HG02884 (cell line): ENCODE data around the gene DNAJA2.
"Not testable (repeated sequence)": the region's sequence is repeated elsewhere in the genome, so short reads cannot be mapped to it uniquely, and the experiment has no call there.

ENCODE experiments used
- ATAC-seq: cut with Tn5 transposase; IDR thresholded peaks from one replicate; pipeline ENCODE4 v1.9.1; 2021; ENCODE audit warnings: mild to moderate bottlenecking, moderate library complexity; ENCODE audit not compliant: unreplicated experiment

The DNAJA2 gene

DNA sequence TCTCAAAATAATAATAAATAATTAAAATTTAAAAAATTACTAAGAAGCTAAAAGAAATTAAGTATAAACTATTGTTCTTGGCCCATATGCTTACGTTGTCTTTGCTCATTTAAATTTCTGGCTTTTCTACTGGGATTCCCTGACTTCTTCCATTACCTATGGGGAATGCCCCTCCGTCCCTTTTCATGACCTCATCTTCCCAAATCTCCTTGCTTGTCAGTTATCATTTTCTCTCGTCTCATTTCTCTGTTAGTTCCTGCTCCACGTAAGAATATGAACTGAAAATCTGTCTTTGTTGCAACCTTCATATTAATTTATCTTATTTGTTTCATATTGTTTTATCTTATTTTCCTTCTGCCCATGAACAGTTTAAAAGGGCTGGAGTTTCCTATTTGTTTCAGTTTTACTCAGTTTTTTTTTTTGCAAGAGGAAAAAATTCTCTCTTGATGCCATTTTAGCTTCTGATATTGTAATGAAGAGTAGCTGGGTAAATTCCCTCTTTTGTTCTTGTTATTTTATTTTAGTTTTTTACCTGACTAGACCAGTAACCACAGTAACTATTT, 2.5 kb upstream of the DNAJA2 start:
- no peak for ATAC-seq

DNA sequence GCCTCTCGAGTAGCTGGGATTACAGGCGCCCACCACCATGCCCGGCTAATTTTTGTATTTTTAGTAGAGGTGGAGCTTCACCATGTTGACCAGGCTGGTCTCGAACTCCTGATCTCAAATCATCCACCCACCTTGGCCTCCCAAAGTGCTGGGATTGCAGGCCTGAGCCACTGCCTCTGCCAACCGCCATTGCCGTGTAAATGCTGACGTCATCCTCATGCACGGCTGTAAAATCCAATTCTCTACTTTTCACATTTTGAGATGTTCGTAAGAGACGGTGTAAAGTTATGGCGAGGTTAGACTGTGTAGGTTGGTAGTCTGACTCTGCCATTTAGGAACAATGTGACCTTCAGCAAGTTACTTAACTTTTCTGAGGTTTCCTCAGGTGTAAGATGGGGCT, 1.7 kb upstream of the DNAJA2 start:
- ATAC-seq, result no peak

DNA sequence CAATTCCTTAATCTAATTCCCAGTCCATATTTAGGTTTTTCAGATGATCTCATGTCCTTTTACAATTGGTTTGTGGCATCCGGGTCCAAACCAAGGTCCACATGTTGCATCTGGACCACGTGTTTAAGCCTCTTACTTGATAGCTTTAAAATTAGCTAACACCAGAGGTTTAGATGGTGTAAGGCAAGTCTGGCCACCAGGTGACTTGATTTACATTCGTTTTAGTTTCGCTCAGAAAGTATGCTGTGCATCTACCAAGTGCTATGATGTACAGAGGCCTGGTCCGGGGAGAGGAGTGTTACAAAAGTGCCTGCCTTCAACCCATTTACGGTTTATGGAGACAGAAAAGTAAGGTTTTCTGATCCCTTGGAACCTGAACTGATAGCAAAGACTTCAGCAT, 878 bp upstream of the DNAJA2 start:
- ATAC-seq, result no peak

DNA sequence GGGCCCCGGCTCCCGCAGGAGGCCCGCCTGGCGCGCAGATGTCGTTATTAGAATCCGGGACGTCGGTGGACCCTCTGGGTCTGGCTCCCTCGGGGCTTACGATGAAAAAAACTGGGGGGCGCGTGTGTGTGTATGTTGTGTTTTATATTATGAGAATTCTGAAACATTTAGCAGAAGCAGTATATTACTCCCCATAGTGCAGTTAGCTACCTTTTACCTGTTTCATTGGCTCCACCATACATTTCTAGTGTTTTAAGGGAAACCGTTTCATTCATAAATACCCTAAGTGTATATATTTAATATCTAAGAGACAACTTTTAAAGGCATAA, 486 bp upstream of the DNAJA2 start:
- ATAC-seq, result no peak

DNA sequence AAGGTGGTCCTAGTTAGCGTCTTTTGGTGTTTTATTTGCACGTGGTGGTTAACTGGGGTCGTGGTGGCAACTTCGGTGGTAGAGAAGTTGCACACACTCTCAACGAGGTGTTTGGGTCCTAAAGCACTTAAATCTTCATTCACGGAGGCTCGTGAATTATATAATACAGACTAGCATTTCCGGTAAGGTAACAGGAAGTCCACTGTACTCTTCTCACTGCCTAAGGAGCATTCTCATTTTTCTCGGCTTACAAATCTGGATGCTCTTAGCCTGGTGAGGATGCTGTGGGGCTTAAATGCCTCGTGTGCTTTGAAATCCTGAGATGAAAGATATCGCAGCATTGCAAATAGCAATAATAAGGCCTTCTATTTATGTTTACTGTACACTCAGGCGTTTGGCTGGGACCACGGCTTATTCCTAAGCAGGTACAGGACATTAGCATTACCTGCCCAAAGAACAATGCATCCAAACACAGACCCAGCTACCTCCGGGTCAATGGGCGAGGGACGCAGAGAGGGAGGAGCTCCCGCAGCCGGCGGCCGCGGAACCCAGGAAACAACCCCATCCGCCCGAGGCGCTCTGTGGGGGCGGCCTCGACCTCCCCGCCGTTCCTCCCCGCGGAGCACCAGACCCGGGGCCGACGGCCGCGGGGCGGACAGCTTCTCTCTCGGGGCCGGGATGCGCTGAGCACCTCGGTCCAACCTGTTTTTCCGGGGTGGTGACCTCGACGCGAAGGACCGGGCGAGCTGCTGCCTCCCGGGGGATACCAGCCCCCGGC, 856 bp downstream of the DNAJA2 start:
- ATAC-seq, result peak; percentile 42

DNA sequence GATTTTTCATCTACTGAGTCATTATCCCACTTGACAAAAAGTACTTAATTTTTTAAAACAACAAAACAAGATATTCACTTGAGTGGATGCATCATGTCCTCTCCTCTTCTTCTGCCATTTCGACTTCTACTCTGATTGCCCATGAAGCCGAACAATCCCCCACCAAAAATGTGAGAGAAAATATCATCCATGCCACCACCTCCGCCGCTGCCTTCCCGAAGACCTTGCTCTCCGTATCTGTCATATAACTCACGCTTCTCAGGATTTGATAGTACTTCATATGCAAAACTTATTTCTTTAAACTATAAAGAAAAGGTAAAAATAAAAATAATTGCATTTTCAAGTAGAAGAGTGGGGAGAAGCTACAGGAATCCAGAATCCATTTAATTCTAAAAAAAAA, 2.2 kb downstream of the DNAJA2 start:
- no peak for ATAC-seq

DNA sequence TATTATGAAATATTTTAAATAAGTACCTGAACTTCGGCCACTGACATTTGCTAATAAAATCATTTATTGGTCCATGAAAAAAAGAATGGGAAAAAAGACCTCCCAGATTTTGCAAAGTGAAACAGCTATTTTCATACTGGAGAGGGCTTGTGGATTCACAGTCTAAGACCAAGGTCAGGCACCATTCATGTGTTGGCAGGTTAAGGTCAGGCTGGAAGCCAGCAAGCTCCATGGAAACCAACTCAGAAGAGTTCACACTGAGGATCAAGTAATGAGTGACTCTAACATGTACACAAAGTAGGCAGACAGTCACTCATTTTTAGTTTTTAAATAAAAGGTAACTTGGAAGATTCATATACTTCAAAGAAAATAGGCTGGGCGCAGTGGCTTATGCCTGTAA, 3.4 kb downstream of the DNAJA2 start:
- ATAC-seq, result no peak

DNA sequence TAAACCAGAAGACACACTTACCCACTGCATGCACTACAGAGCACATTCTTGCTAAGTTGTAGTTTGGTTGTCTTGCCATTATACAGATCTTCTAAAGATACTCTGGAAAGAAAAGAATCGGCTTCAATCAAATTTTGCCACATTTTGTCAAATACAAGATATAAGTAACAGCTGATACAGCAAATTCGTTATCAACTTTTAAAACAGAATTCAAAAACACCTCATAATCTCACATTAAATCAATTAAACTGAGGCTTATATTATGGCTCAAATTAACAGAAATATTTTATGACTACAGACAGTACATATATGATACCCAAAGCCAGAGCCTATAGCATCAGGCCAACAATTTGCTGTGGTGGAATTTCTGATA, 5.4 kb downstream of the DNAJA2 start:
- no peak for ATAC-seq

DNA sequence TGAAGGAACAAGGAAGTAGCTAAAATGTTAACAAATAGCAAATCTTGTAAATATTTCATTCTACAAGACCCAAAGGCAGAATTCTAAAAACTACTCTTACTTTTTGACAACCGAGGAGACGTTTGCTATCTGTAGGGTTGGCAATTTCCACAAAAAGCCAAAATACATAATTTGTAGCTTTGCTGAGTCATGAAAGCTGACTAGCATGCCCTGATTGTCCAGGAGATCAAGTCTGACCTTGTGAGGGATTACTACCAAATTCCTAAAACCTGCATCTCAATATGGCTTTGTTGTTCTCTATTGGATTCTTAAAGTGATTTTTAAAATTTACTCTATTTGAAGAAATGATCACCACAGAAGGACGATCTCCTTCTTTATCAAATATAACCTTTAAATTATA, 10.8 kb downstream of the DNAJA2 start:
- no peak for ATAC-seq

DNA sequence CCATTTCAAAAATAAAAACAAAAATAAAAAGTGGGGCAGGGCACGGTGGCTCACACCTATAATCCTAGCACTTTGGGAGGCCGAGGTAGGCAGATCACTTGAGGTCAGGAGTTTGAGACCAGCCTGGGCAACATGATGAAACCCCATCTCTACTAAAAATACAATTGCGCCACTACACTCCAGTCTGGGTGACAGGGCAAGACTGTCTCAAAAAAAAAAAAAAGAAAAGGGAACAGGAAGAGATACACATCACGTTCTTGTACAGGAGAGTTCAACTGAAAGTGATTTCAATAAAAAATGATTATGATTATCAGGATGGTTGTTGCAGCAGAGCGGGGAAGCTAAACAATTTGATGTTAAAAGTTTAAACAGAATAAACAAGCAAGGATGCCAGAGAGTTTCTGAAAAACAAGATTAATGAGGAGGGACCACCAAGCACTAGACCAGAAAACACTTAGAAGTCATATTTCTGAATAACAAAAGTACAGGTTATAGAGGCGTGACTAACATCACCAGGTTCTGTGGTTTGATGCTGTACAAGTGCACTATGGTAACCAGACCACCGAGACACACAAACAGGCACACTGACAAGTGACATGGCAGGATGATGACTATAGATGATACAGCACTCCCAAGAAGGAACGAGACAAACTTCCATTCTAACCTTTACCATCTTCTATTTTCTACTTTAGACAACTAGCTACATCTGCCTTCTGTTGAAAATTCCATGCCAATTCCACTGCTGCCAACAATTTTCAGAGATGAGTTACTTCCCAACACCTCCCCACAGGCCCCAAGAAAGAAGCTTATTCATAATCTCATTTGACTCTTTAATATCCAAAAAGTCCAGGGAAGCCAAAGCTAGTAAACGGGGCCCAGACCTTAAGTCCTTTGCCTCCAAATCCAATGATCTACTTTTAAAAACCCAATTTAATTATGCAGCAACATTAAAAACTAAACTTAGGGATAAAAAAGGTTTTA, 11.8 kb downstream of the DNAJA2 start:
- no peak for ATAC-seq

DNA sequence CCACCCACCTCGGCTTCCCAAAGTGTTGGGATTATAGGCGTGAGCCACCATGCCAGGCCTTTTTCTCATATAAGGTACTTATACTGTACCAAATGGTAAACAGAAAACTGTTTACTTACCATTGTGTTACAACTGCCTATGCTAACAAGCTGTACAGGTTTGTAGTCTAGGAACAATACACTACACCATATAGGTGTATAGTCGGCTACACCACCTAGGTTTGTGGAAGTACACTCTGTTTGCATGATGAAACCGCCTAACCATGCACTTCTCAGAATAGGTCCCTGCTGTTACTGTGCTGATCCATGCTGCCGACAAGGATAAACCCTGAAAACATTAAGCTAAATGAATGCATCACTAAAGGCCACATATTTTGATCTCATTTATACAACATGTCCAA, 18.9 kb downstream of the DNAJA2 start:
- ATAC-seq, result no peak

DNA sequence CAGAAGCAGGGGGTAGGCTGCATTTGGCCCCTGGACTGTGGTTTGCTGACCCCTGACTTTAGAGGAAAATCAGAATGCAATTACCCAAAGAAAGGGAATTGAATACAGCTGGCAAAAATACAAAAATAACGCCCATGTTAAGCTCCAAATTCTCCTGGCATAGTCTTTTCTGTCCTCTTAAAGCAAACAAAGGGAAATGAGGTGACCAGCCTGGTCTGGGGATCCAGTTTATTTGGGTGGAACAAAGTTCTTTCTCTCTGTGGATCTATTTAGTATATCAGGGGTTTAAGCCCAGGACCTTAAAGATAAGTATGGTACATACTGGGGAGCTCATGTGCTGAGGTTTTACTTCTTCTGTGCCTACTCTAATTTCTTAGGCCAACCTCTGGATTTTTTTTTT, 23.5 kb downstream of the DNAJA2 start:
- no peak for ATAC-seq

DNA sequence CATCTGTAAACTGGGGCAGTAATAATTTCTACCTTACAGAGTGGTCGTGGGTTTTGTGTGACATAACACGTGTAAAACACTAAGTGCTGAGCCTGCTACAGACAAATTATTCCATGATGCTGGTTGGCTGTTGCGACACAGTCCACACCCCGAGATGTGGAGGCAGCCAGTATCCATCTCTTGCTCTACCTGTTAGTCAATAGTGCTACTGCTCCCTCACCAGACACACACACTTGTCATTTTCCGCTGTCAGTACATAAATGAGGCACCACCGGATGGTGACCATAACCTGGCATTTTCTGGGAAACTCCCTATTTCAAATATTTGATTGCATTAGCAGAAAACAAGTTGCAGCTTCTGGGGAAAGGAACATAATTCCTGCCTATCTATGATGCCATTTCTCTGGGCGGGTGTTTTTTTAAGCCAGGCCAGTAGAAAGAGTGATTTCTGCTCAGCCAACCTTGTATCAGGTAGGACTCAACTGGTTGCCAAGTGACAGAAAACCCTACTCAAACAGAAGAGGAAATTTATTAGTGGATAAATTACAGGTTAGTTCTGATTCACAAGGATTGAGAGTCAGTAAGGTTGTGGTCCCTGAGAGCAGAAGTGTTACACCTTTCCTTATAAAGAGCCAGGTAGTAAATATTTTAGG, 24.1 kb downstream of the DNAJA2 start:
- ATAC-seq, result no peak

DNA sequence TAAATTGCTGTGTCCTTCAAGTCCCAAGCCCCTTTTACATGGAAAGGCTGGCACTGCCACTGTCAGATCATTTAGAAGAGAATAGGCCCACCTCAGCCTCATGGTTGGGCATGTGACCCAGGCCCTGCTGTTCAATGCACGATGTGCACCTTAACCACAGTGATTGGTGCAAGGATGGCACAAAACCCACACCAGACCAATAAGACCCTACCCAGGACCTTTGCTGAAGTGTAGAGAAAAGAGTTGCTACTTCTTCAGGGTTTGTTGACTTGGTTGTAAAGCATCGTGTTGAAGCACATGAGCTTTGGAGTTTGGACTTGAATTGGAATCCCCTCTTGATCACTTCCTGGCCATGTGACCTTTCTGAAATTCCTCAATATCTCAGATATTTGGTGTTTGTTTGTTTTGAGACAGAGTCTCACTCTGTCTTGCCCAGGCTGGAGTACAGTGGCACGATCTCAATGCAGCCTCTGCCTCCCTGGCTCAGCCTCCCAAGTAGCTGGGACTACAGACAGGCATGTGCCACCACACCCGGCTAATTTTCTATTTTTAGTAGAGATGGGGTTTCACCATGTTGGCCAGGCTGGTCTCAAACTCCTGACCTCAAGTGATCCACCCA, 24.8 kb downstream of the DNAJA2 start:
- ATAC-seq, result no peak

DNA sequence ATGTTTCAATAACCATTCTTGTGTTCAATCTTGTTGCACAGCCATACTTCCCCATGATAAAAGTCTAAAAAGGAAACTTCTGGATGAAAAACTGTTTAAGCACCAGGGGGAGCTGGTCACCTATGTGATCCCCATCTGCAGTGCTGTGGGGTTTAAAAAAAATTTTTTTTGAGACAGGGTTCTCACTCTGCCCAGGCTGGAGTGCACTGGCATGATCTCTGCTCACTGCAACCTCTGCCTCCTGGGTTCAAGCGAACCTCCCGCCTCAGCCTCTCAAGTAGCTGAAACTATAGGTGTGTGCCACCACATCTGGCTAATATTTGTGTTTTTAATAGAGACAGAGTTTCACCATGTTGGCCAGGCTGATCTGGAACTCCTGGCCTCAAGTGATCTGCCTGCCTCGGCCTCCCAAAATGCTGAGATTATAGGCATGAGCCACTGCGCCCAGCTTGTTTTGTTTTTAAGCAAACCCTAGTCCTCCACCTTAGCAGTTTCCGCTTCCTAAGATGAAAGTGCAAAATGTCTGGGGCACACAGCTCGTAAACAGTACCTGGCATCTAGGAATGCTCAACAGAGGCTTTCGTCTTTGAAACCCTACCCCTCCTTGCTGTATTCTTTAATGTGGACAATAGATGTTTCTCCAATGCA, 25.4 kb downstream of the DNAJA2 start:
- peak; percentile 76 for ATAC-seq

DNA sequence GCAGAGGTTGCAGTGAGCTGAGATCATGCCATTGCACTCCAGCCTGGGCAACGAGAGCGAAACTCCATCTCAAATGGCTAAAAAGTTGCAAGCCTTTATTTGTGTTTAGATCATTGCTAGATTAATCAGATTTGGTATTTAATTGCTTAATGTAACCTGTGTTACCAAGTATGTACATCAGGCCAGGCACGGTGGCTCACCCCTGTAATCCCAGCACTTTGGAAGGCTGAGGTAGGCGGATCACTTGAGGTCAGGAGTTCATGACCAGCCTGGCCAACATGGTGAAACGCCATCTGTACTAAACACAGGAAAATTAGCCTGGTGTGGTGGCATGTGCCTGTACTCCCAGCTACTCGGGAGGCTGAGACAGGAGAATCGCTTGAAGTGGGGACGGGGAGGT, 28.8 kb downstream of the DNAJA2 start:
- ATAC-seq, result not testable (repeated sequence)

DNA sequence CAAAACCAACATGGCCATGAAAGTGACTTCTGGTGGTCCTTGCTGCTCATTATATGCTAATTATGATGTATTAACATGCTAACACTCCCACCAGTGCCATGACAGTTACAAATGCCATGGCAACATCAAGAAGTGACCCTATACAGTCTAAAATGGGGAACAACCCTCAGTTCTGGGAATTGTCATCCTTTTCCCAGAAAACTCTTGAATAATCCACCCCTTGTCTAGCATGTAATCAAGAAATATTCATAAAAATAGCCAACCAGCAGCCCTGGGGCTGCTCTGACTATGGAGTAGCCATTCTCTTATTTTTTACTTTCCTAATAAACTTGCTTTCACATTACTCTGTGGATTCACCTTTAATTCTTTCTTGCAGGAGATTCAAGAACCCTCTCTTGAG, 35.9 kb downstream of the DNAJA2 start:
- no peak for ATAC-seq

DNA sequence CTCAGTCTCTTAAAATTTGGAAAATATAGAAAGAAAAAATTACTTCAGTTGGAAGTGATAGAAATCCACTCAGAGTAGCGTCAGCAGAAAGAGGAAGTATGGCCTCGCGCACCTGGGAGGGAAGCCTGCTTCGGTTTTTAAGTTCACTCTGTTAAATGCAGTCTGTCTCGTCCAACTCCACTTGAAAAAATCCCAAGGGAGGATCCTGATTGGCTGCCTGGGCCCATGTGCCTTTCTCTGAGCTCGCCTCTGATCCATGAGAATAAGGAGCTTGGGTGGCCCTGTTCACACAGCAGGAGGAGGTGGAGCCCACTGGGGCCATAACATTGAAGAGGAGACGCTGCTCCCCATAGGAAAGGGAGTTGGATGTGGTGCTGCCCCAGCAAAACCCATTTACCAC, 40.7 kb downstream of the DNAJA2 start:
- no peak for ATAC-seq

DNA sequence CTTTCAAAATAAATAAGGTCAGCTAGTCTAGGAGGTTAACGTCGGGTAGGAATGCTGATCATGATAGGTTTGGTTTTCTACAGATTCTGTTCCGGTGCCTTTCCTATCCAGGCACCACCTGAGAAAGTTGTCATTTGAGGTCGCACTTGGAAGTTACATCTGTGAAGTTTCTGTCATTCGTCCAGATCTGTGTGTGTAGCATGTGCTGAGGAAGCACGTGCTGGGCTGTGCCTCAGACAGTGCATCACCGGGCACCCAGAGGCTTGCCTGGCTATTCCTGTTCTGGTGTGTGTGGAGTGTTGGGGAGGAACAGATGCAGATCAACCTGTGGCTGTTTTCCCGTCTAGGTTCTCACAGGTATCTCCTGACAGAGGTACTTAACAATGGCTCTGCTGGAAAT, 42.6 kb downstream of the DNAJA2 start:
- ATAC-seq, result no peak
